Kidney (tissue), 14 donors: ENCODE measurements around the gene CDYL. TPM values are rescaled to one million over a fixed set of nuclear protein-coding genes. Genes with fewer than 3 reads are reported as not detected.

Source experiments
- DNase-seq, 5 donors: peaks; one replicate each; pipeline ENCODE4 v3.0.0-alpha.2; 2013 to 2020
- FAIRE-seq: peaks from 2 replicates; lab custom pipeline; 2012; peaks lifted over from hg19 to GRCh38; lab: Jason Lieb, UNC
- H3K27ac ChIP-seq, 2 donors: one replicate each; pipeline ENCODE4 v1.7.0; 2013; ENCODE audit warnings: low read depth in 2 of 2, low read length in 2 of 2, inconsistent platforms in 1 of 2
- H3K27me3 ChIP-seq: one replicate; pipeline ENCODE4 v1.7.1; 2013; ENCODE audit warnings: low read length, inconsistent platforms; ENCODE audit not compliant: control insufficient read depth, insufficient read depth
- H3K36me3 ChIP-seq, 3 donors: one replicate each; pipeline versions ENCODE4 v1.7.0 to v1.7.1; 2013; ENCODE audit warnings: low read length in 3 of 3, control low read depth in 1 of 3, inconsistent platforms in 1 of 3; ENCODE audit not compliant: insufficient read depth in 3 of 3, control insufficient read depth in 2 of 3
- H3K4me1 ChIP-seq, 3 donors: one replicate each; pipeline versions ENCODE4 v1.7.0 to v1.7.1; 2013; ENCODE audit warnings: low read length in 3 of 3, inconsistent platforms in 1 of 3, low read depth in 1 of 3; ENCODE audit not compliant: control insufficient read depth in 2 of 3, insufficient read depth in 2 of 3
- H3K4me3 ChIP-seq, 3 donors: one replicate each; pipeline versions ENCODE4 v1.7.0 to v1.8.1; 2013; ENCODE audit warnings: low read length in 3 of 3, control low read depth in 1 of 3, inconsistent platforms in 1 of 3
- H3K9ac ChIP-seq, 3 donors: one replicate each; pipeline versions ENCODE4 v1.7.0 to v1.7.1; 2013; ENCODE audit warnings: low read length in 3 of 3, control low read depth in 1 of 3, inconsistent platforms in 1 of 3
- H3K9me3 ChIP-seq, 3 donors: one replicate each; pipeline versions ENCODE4 v1.7.0 to v1.7.1; 2013; ENCODE audit warnings: low read length in 3 of 3, control low read depth in 1 of 3, inconsistent platforms in 1 of 3; ENCODE audit not compliant: control insufficient read depth in 2 of 3, insufficient read depth in 1 of 3
- CTCF ChIP-seq: IDR thresholded peaks from 3 replicates; pipeline ENCODE4 v1.5.1; 2012; ENCODE audit warnings: mild to moderate bottlenecking, moderate library complexity, borderline replicate concordance; ENCODE audit not compliant: insufficient read depth; ENCODE audit errors: extremely low read depth
- intact Hi-C: fragments of 100-400 bp; cut with DNase I; formaldehyde crosslinking; loops from one replicate; pipeline ENCODE4 v1.11.1; 2022
- polyA plus RNA-seq: library from polyadenylated mRNA; stranded (reverse); fragments of 350-450 nt; fragmentation: Illumina TruSeq; extraction: RNeasy Lipid Tissue Mini Kit (QIAGEN cat#74804); gene quantifications from one replicate; pipeline ENCODE4 v1.2.3, GENCODE V29; 2014; ENCODE audit warnings: low read depth, low replicate concordance; ENCODE audit not compliant: insufficient read depth
- total RNA-seq: library from RNA; stranded (reverse); fragmentation: NEBNext Ultra II Directional; extraction: Animal tissue kit (Norgen Biotek cat#: 25700); gene quantifications from one replicate; pipeline ENCODE4 v1.2.1, GENCODE V29; 2021
- donor health status: control.
- donor health status: control.
- donor health status: control.
- donor health status: control.
- donor health status: control.
- donor health status: DM: yes; HTN: yes; CAD: no.
- donor health status: Normal renal cell carcinoma (clear cell type).

Gene CDYL
- total and polyA plus RNA-seq, 2 donors from 2014 or later = 7.4 to 46.8 TPM

DNA sequence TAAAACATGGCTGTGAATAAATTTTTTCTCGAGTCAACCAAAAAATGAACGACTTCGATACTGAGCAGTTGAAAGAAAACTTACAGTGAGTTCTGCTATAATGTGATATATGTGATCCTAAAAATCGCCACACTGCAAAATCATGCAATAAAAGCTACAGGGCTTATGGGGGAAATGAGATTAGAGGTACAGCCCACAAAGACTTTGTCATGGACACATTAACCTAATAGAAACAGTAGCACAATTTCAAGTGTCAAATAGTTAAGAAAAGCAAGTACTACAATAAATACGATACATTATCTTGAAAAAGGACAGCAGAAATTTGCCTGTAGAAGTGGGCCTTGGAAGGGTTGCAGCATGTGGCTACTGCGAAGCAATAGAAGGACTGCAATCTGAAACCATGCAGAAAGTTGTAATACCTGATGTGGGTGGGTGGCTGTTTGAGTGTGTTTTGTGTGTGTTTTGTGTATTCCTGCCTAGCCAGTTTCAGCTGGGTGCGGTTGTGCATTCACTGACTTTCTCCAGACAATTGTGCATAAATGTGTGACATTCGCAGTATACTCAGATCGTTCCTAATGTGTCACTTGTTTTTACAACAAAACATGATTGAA, 148.6 kb downstream of the CDYL start:
- no peak for TF ChIP-seq CTCF
- FAIRE-seq (no peak), DNase-seq (no peak)
- Histone ChIP-seq H3K4me3 (no peak overlapping the region), H3K36me3 (no peaks in the 10 kb centered on the region), H3K9me3 (no peaks in the 10 kb centered on the region), H3K9ac (no peak overlapping the region), H3K27ac (no peak overlapping the region), H3K27me3 (no peaks in the 10 kb centered on the region), H3K4me1 (peaks cover 0 to 5% (median 2%) of the 10 kb centered on the region in 3 donors)
- intact Hi-C loops = no loop called here

GRCh38 chr6:4925580-4925979, 149.4 kb downstream of the CDYL start:
- no peaks in the 10 kb centered on the region for H3K36me3 ChIP-seq
- H3K4me3 ChIP-seq = no peak overlapping the region
- H3K9me3 ChIP-seq = no peaks in the 10 kb centered on the region
- intact Hi-C loops = no loop called here
- H3K4me1 ChIP-seq = peaks cover 0 to 5% (median 2%) of the 10 kb centered on the region in 3 donors
- no peaks in the 10 kb centered on the region for H3K27me3 ChIP-seq
- TF ChIP-seq CTCF = no peak
- no peak overlapping the region for H3K27ac ChIP-seq
- no peak for FAIRE-seq
- no peak overlapping the region for H3K9ac ChIP-seq
- peak in 1 of 5 donors; percentile 33 for DNase-seq

- no peak for TF ChIP-seq CTCF
- H3K9ac ChIP-seq = no peak overlapping the region
- H3K36me3 ChIP-seq = no peaks in the 10 kb centered on the region
- intact Hi-C loops = no loop called here
- DNase-seq = no peak
- peaks cover 2 to 5% (median 4%) of the 10 kb centered on the region in 3 donors for H3K4me1 ChIP-seq
- FAIRE-seq = no peak
- H3K4me3 ChIP-seq = no peak overlapping the region
- no peaks in the 10 kb centered on the region for H3K9me3 ChIP-seq
- H3K27me3 ChIP-seq = no peaks in the 10 kb centered on the region
- no peak overlapping the region for H3K27ac ChIP-seq
These were observed 152.2 kb downstream of the CDYL start for GRCh38 chr6:4928426-4928825.
